GM12878 (cell line): Measurements from ENCODE around the gene INPP1. TPM values are rescaled to one million over a fixed set of nuclear protein-coding genes. Genes with fewer than 3 reads are reported as not detected.

ENCODE experiments used
- ATAC-seq: fragments of 200-7000 bp; cut with Tn5 transposase; 3 replicates; pipeline ENCODE4 v1.9.1; 2020; ENCODE audit warnings: mild to moderate bottlenecking, moderate library complexity
- BruUV-seq: library from RNA; stranded (reverse); fragments of 400-500 nt; replicated peaks from 2 replicates; lab custom pipeline; 2021; lab: Mats Ljungman, UMichigan
- CTCF ChIA-PET: fragments of 300-600 bp; sonication (Branson Sonifier 250); formaldehyde crosslinking; extraction: SDS; loops from one replicate; lab custom pipeline; 2021; ENCODE audit warnings: inconsistent platforms; lab: Yijun Ruan, JAX
- POLR2A ChIA-PET: fragments of 350-600 bp; formaldehyde crosslinking; extraction: SDS; loops from one replicate; lab custom pipeline; 2021; ENCODE audit warnings: inconsistent platforms; lab: Charles Lee
- RAD21 ChIA-PET: fragments of 300-600 bp; sonication (Branson Sonifier 250); formaldehyde crosslinking; loops from one replicate; lab custom pipeline; 2023; ENCODE audit warnings: antibody characterized with exemption; ENCODE audit not compliant: unreplicated experiment; lab: Charles Lee
- SMC1A ChIA-PET: fragments of 300-600 bp; sonication (Branson Sonifier 250); formaldehyde crosslinking; loops from one replicate; lab custom pipeline; 2023; ENCODE audit not compliant: unreplicated experiment, uncharacterized antibody; lab: Charles Lee
- DNase-seq: peaks from one replicate; pipeline ENCODE4 v3.0.0-alpha.2; 2011; ENCODE audit warnings: low read depth, low spot score
- FAIRE-seq: peaks from 3 replicates; lab custom pipeline; 2011; peaks lifted over from hg19 to GRCh38; lab: Jason Lieb, UNC
- H2AFZ ChIP-seq: 2 replicates; pipeline ENCODE4 v1.6.0; 2011; ENCODE audit warnings: low read depth, low read length, control low read depth; ENCODE audit not compliant: control insufficient read depth
- H3K27ac ChIP-seq: 2 replicates; pipeline ENCODE4 v1.5.1; 2011; ENCODE audit warnings: control low read depth; ENCODE audit not compliant: control insufficient read depth, insufficient read depth
- H3K27me3 ChIP-seq, 2 experiments: replicated peaks in 1 of 2; 2 replicates each; pipeline versions ENCODE4 v1.6.0 to v1.6.1; 2011; ENCODE audit warnings: low read length in 1 of 2; ENCODE audit not compliant: control insufficient read depth in 2 of 2, insufficient read depth in 2 of 2
- H3K36me3 ChIP-seq, 2 experiments: 2 replicates each; pipeline ENCODE4 v1.5.1; 2011; ENCODE audit warnings: low read length in 1 of 2; ENCODE audit not compliant: control insufficient read depth in 2 of 2, insufficient read depth in 2 of 2
- H3K4me1 ChIP-seq: 2 replicates; pipeline ENCODE4 v1.6.1; 2011; ENCODE audit warnings: mild to moderate bottlenecking, low read length, moderate library complexity, mixed read lengths; ENCODE audit not compliant: control insufficient read depth, insufficient read depth
- H3K4me2 ChIP-seq: 2 replicates; pipeline ENCODE4 v1.6.0; 2011; ENCODE audit warnings: control low read depth; ENCODE audit not compliant: control insufficient read depth, insufficient read depth
- H3K4me3 ChIP-seq: fragments of 200-600 bp; sonication (generic); 2 replicates; pipeline ENCODE4 v1.5.1; 2016
- H3K79me2 ChIP-seq: 2 replicates; pipeline ENCODE4 v1.6.0; 2011; ENCODE audit warnings: low read length; ENCODE audit not compliant: control insufficient read depth, insufficient read depth
- H3K9ac ChIP-seq: 2 replicates; pipeline ENCODE4 v1.8.0; 2011; ENCODE audit warnings: low read length, control low read depth, mixed read lengths; ENCODE audit not compliant: control insufficient read depth, insufficient read depth
- H3K9me3 ChIP-seq: replicated peaks from 3 replicates; pipeline ENCODE4 v1.5.1; 2011; ENCODE audit warnings: mild to moderate bottlenecking, low read length; ENCODE audit not compliant: control insufficient read depth, insufficient read depth
- H4K20me1 ChIP-seq: 2 replicates; pipeline ENCODE4 v1.6.0; 2011; ENCODE audit not compliant: control insufficient read depth, insufficient read depth
- ASH2L ChIP-seq: fragments of 300-600, 200-600 bp; sonication (generic); IDR thresholded peaks from 2 replicates; pipeline ENCODE4 v1.6.1; 2017; ENCODE audit warnings: low read depth, mild to moderate bottlenecking, borderline replicate concordance
- CBFB ChIP-seq: IDR thresholded peaks from 2 replicates; pipeline ENCODE4 v1.6.1; 2016; ENCODE audit warnings: antibody characterized with exemption, low read depth
- HCFC1 ChIP-seq: fragments of 150-350 bp; IDR thresholded peaks from 2 replicates; pipeline ENCODE4 v1.6.1; 2014; ENCODE audit warnings: low read length
- NBN ChIP-seq: fragments of 450-650 bp; IDR thresholded peaks from 2 replicates; pipeline ENCODE4 v1.6.1; 2016
- NR2C2 ChIP-seq: IDR thresholded peaks from 2 replicates; pipeline ENCODE4 v1.6.1; 2011; ENCODE audit warnings: borderline replicate concordance, low read depth; ENCODE audit not compliant: control insufficient read depth, insufficient read length
- PML ChIP-seq: IDR thresholded peaks from 2 replicates; pipeline ENCODE4 v1.6.1; 2012; ENCODE audit warnings: low read length, inconsistent platforms
- RB1 ChIP-seq: fragments of 450-650 bp; formaldehyde crosslinking; IDR thresholded peaks from 2 replicates; pipeline ENCODE4 v1.6.1; 2017; ENCODE audit warnings: mild to moderate bottlenecking, borderline replicate concordance
- RELA ChIP-seq: fragments of 450-650 bp; IDR thresholded peaks from 2 replicates; pipeline ENCODE4 v1.8.0; 2014; ENCODE audit warnings: borderline replicate concordance; ENCODE audit not compliant: partially characterized antibody
- RFX5 ChIP-seq: IDR thresholded peaks from 2 replicates; pipeline ENCODE4 v1.6.1; 2011; ENCODE audit warnings: low read depth, low read length, improper control_type of control experiment
- SIN3A ChIP-seq: IDR thresholded peaks from 2 replicates; pipeline ENCODE4 v1.6.1; 2012; ENCODE audit warnings: low read depth, low read length, improper control_type of control experiment
- SREBF2 ChIP-seq: IDR thresholded peaks from 2 replicates; pipeline ENCODE4 v1.6.1; 2012; ENCODE audit warnings: mild to moderate bottlenecking, low read length
- ZSCAN29 ChIP-seq: fragments of 450-650 bp; IDR thresholded peaks from 2 replicates; pipeline ENCODE4 v1.6.1; 2017; ENCODE audit warnings: mild to moderate bottlenecking, moderate library complexity
- WGBS: methylation state at CpG from one replicate; pipeline ENCODE4 v1.1.6; 2016; ENCODE audit warnings: low lambda C conversion rate; ENCODE audit not compliant: insufficient replicate concordance, insufficient coverage; ENCODE audit errors: missing lambda C conversion rate; 5-methylcytosine and 5-hydroxymethylcytosine counted together
- in situ Hi-C: fragments of 300-500 bp; cut with MboI; formaldehyde crosslinking; loops from 9 replicates; pipeline ENCODE4 v1.14.3; 2018; ENCODE audit warnings: mixed read lengths
- intact Hi-C: fragments of 100-400 bp; cut with micrococcal nuclease; formaldehyde crosslinking; loops from one replicate; pipeline ENCODE4 v1.14.2; 2022; ENCODE audit not compliant: unreplicated experiment
- polyA plus RNA-seq, 11 experiments: library from polyadenylated mRNA; depleted of rRNA in 4 of 11; unstranded in 6 of 11; stranded (reverse) in 5 of 11; fragments of >200 nt; fragmentation: Nextera tagmentation in 4 of 11; fragmentation: Illumina TruSeq in 1 of 11; extraction: Ambion mirVana in 4 of 11; extraction: Trizol in 1 of 11; gene quantifications; 1 replicate in 1 of 11; 2 replicates in 10 of 11; pipeline versions ENCODE4 v1.2.1 to v1.2.3, GENCODE V29; 2011 to 2016; ENCODE audit warnings: inconsistent platforms in 2 of 11, missing spikeins in 2 of 11, low read depth in 1 of 11
- total RNA-seq, 4 experiments: library from RNA; depleted of rRNA in 3 of 4; stranded (reverse); fragments of >200 nt in 3 of 4; fragmentation: Illumina TruSeq in 1 of 4; extraction: Trizol in 1 of 4; gene quantifications; 2 replicates each; pipeline versions ENCODE4 v1.2.1 to v1.2.3, GENCODE V29; 2013 to 2021

The INPP1 gene
- total and polyA plus RNA-seq, 10 of the 15 experiments (the other 5 are each of a cell fraction or from before 2014, with no cell fraction given): 3.3 to 17.9 (median 11.1) TPM

GRCh38 chr2:190405070-190405469, 61.7 kb downstream of the INPP1 start:
- in situ Hi-C loops (no loop called here), intact Hi-C loops (loop anchor here (5.0 kb wide), 1 partner anchor 127 kb away; the partner anchor contains the start of gene NEMP2)
- H3K4me3 ChIP-seq: no peak overlapping the region
- H3K27me3 ChIP-seq: no peaks in the 10 kb centered on the region
- H3K4me1 ChIP-seq: no peaks in the 10 kb centered on the region; the same call in 1 of the 2 replicates
- H2AFZ ChIP-seq: no peak overlapping the region
- SMC1A ChIA-PET: interaction anchor here (1.0 kb wide), 2 partner anchors 8 to 103 kb away, joined by 3 to 6 read pairs; no protein-coding TSS in a partner anchor
- DNase-seq (no peak), ATAC-seq (no peak)
- H3K4me2 ChIP-seq: no peak overlapping the region
- H3K9me3 ChIP-seq: no peaks in the 10 kb centered on the region
- H4K20me1 ChIP-seq: no peaks in the 10 kb centered on the region
- POLR2A ChIA-PET: no interaction called here
- TF ChIP-seq RFX5 (no peak), RB1 (no peak), ZSCAN29 (no peak), SIN3A (no peak), RELA (no peak)
- TF ChIP-seq, all 136 proteins: peak for 0
- Histone ChIP-seq H3K27ac (no peak overlapping the region), H3K36me3 (no peaks in the 10 kb centered on the region), H3K9ac (no peak overlapping the region), H3K79me2 (peaks cover 14% of the 10 kb centered on the region)
- FAIRE-seq: no peak
- ChIA-PET RAD21 (no interaction called here), CTCF (no interaction called here)
- WGBS: 96% methylated on average over 3 of the region's 3 CpGs
- BruUV-seq: no TSS peak

- FAIRE-seq: no peak
- intact Hi-C loops: loop anchor here (5.0 kb wide), 1 partner anchor 126 kb away; the partner anchor contains the start of gene NEMP2
- CTCF ChIA-PET: no interaction called here
These were observed 62.6 kb downstream of the INPP1 start for GRCh38 chr2:190405995-190406394.

More at GRCh38 chr2:190405995-190406394, 62.6 kb downstream of the INPP1 start:
- ChIA-PET RAD21 (no interaction called here), SMC1A (interaction anchor here (1.1 to 1.7 kb wide), 2 partner anchors 27 to 317 kb away, joined by 3 to 4 read pairs; no protein-coding TSS in a partner anchor), POLR2A (no interaction called here)
- no peak overlapping the region for H2AFZ ChIP-seq
- WGBS: 96% methylated on average over 3 of the region's 3 CpGs
- DNase-seq: no peak
- TF ChIP-seq PML (no peak), ASH2L (no peak), NBN (no peak), NR2C2 (no peak), SREBF2 (no peak), CBFB (no peak), HCFC1 (no peak)
- no peak overlapping the region for H3K27ac ChIP-seq
- H3K4me3 ChIP-seq: no peak overlapping the region
- peaks cover 18% of the 10 kb centered on the region for H3K79me2 ChIP-seq
- no peaks in the 10 kb centered on the region; the same call in 1 of the 2 replicates for H3K4me1 ChIP-seq
- no TSS peak for BruUV-seq
- in situ Hi-C loops: no loop called here
- H3K36me3 ChIP-seq: no peaks in the 10 kb centered on the region
- no peaks in the 10 kb centered on the region for H3K9me3 ChIP-seq
- no peak for ATAC-seq
- H3K4me2 ChIP-seq: no peak overlapping the region
- no peak overlapping the region for H3K9ac ChIP-seq
- no peaks in the 10 kb centered on the region for H3K27me3 ChIP-seq
- H4K20me1 ChIP-seq: no peaks in the 10 kb centered on the region
